Peyer's patch (tissue), 4 donors: ENCODE data around the gene MAML2. TPM values are rescaled to one million over a fixed set of nuclear protein-coding genes. Genes with fewer than 3 reads are reported as not detected.

Experiments
- DNase-seq, 3 donors: peaks; one replicate each; pipeline ENCODE4 v3.0.0-alpha.2; 2017 to 2019
- H3K27ac ChIP-seq, 4 donors: fragments of 200-600 bp; sonication (generic); one replicate each; pipeline ENCODE4 v1.5.1; 2016 to 2019
- H3K27me3 ChIP-seq, 2 donors: fragments of 200-600 bp; sonication (generic); one replicate each; pipeline ENCODE4 v1.5.1; 2019
- H3K36me3 ChIP-seq, 3 donors: fragments of 200-600 bp; sonication (generic); one replicate each; pipeline ENCODE4 v1.5.1; 2016 to 2019
- H3K4me1 ChIP-seq, 4 donors: fragments of 200-600 bp; sonication (generic); one replicate each; pipeline ENCODE4 v1.5.1; 2016 to 2019
- H3K4me3 ChIP-seq, 4 donors: fragments of 200-600 bp; sonication (generic); 1 replicate in 3 of 4; 2 replicates in 1 of 4; pipeline ENCODE4 v1.5.1; 2016 to 2019; ENCODE audit warnings: mild to moderate bottlenecking in 1 of 4
- H3K9me3 ChIP-seq, 4 donors: fragments of 200-600 bp; sonication (generic); one replicate each; pipeline ENCODE4 v1.5.1; 2016 to 2019; ENCODE audit warnings: mild to moderate bottlenecking in 1 of 4
- POLR2A ChIP-seq, 2 donors: fragments of 450-650 bp; IDR thresholded peaks; one replicate each; pipeline ENCODE4 v1.5.1; 2017; ENCODE audit warnings: antibody characterized with exemption in 2 of 2, mild to moderate bottlenecking in 2 of 2, moderate library complexity in 2 of 2
- total RNA-seq, 4 donors: library from RNA; depleted of rRNA; stranded (reverse); fragments of >200 nt; gene quantifications; one replicate each; pipeline ENCODE4 v1.1.0, GENCODE V29; 2016
- TF ChIP-seq, protein P1 (sequence below), 6 experiments: fragments of 450-650 bp in 4 of 6; fragments of 200-600 bp in 2 of 6; sonication (generic) in 1 of 6; IDR thresholded peaks; one replicate each; pipeline ENCODE4 v1.5.1; 2017 to 2019; ENCODE audit warnings: antibody characterized with exemption in 6 of 6, mild to moderate bottlenecking in 3 of 6, moderate library complexity in 1 of 6

MAML2 gene
- total RNA-seq, 4 donors from 2014 or later, result 8.4 to 60.2 (median 22.7) TPM

DNA sequence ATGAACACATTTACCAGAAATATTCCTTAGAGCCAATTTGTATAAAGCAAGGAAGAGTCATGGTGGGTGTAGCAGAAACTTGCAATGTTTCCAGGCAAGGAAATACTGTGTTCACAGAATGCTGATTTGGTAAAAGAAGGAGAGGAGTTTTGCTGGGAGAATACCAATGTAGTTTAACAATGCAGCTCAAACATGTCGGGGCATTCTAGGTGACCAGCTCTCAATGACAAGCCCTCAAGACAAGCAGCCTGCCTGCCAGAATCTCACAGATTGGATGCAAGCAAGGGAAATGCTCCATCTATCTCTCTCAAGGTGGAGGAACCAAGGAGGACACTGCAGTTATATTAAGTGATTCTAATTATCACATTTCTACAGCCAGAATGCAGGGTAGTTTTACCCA is 190.4 kb downstream of the MAML2 start:
- TF ChIP-seq, protein P1, sequence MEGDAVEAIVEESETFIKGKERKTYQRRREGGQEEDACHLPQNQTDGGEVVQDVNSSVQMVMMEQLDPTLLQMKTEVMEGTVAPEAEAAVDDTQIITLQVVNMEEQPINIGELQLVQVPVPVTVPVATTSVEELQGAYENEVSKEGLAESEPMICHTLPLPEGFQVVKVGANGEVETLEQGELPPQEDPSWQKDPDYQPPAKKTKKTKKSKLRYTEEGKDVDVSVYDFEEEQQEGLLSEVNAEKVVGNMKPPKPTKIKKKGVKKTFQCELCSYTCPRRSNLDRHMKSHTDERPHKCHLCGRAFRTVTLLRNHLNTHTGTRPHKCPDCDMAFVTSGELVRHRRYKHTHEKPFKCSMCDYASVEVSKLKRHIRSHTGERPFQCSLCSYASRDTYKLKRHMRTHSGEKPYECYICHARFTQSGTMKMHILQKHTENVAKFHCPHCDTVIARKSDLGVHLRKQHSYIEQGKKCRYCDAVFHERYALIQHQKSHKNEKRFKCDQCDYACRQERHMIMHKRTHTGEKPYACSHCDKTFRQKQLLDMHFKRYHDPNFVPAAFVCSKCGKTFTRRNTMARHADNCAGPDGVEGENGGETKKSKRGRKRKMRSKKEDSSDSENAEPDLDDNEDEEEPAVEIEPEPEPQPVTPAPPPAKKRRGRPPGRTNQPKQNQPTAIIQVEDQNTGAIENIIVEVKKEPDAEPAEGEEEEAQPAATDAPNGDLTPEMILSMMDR (IDR thresholded peaks at IDR 0.05), result no peak
- no peak for TF ChIP-seq POLR2A (IDR thresholded peaks at IDR 0.05)
- Histone ChIP-seq H3K27me3 (no peaks in the 10 kb centered on the region), H3K4me1 (peaks cover 0 to 28% (median 7%) of the 10 kb centered on the region in 4 donors), H3K36me3 (no peaks in the 10 kb centered on the region), H3K4me3 (no peak overlapping the region), H3K9me3 (no peaks in the 10 kb centered on the region), H3K27ac (no peak overlapping the region)
- DNase-seq, result no peak

DNA sequence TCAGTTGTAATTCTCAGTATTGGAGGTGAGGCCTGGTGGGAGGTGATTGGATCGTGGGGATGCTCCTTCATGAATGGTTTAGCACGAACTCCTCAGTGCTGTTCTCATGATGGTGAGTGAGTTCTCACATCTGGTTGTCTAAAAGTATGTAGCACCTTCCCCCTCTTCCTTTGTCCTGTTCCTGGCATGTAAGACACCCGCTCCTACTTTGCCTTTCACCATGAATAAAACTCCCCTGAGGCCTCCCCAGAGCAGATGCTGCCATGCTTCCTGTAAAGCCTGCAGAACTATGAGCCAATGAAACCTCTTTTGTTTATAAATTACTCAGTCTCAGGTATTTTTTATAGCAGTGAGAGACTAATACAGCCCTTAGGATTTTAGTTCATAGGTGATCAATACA is 191.5 kb downstream of the MAML2 start:
- no peak for TF ChIP-seq POLR2A (IDR thresholded peaks at IDR 0.05)
- TF ChIP-seq, protein P1 (IDR thresholded peaks at IDR 0.05), result no peak
- DNase-seq, result no peak
- Histone ChIP-seq H3K27ac (no peak overlapping the region), H3K4me1 (peaks cover 0 to 17% (median 5%) of the 10 kb centered on the region in 4 donors), H3K4me3 (no peak overlapping the region), H3K9me3 (no peaks in the 10 kb centered on the region), H3K27me3 (no peaks in the 10 kb centered on the region), H3K36me3 (no peaks in the 10 kb centered on the region)

DNA sequence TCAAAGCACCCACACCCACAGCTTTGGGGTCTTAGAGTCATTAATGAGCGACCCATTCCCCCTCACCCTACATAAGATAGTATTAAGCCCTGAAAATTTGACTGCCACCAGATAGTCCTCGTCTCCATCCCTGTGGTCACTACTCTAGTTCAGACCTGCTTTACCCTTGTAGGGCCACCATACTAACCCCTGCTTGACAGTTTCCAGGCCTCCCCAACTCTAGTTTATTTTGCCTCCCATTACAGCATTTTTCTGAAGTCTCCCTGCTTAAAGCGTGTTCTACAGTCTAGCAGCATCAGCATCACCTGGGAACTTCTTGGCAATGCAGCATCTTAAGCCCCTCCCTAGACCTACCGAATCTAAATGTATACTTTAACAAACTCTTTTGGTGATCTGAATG is 192.4 kb downstream of the MAML2 start:
- H3K9me3 ChIP-seq, result no peaks in the 10 kb centered on the region
- TF ChIP-seq, protein P1 (IDR thresholded peaks at IDR 0.05), result no peak
- no peak for TF ChIP-seq POLR2A (IDR thresholded peaks at IDR 0.05)
- H3K36me3 ChIP-seq, result no peaks in the 10 kb centered on the region
- H3K27me3 ChIP-seq, result no peaks in the 10 kb centered on the region
- peaks cover 0 to 8% (median 0%) of the 10 kb centered on the region in 4 donors for H3K4me1 ChIP-seq
- no peak overlapping the region for H3K4me3 ChIP-seq
- H3K27ac ChIP-seq, result no peak overlapping the region
- no peak for DNase-seq

DNA sequence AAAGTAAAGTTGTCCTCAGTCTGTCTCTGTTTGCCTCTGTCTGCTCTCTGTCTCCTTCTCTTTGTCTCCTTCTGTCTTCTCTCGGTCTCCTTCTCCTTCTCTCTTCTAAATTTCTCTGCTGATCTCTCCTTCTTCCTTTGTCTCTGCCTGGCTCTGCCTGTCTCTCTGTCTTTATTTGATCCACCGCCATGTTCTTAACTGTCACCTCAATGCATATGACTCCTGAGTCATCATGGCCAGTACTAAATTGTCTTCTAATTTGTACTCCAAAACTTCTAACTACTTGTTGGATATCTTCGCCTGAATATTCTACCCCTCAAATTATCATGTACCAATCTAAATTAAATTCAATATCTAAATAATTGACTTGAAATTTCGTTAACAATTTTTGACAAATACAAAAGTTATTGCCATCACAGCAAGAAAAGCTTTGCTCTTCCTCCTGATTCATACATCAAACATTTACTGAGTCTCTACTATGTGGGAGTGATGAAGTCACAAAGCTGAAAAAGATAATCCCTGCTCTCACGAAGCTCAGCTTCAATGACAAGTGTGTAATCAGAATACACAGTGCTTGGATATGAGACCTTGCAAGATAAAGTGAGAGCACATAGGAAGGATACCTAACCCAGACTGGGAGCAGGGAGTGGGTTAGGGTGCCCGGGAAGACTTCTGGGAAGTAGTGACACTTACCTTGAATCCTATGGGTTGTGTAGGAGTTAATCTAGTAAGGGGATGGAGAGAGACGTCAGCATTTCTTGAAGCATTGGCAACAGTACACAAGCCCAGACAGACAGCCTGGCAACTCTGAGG is 193.0 kb downstream of the MAML2 start:
- TF ChIP-seq, protein P1 (IDR thresholded peaks at IDR 0.05), result no peak
- no peak for TF ChIP-seq POLR2A (IDR thresholded peaks at IDR 0.05)
- H3K9me3 ChIP-seq, result no peaks in the 10 kb centered on the region
- peaks cover 0 to 6% (median 0%) of the 10 kb centered on the region in 4 donors for H3K4me1 ChIP-seq
- H3K27ac ChIP-seq, result no peak overlapping the region
- no peak for DNase-seq
- H3K27me3 ChIP-seq, result no peaks in the 10 kb centered on the region
- no peak overlapping the region for H3K4me3 ChIP-seq
- H3K36me3 ChIP-seq, result no peaks in the 10 kb centered on the region

DNA sequence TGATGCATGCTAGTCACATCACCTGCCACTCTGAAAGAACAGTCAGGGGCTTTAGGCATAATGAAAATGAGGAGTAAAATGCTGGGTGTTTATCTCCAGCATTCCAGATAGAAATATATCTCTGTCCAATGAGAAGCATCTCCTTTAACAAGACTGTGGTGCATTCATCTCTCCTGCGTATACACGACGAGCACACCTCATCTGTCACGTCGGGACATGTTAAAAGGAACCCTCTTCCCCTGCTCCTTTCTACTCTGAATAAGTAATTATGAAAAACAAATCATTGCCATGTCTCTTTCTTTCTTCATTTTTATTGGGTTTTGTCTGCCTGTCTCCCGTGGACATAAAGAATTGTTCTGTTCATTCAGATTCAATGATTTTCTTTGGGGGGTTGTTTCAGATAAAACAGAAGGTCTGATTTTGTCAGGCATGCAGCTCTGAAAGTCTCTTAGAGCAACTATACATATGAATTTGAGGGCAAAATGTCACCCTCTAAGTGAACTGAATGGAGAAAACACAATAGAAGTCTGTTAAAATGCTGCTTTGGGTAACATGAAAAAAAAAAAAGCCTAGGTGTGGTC is 195.0 kb downstream of the MAML2 start:
- H3K27me3 ChIP-seq, result no peaks in the 10 kb centered on the region
- H3K27ac ChIP-seq, result no peak overlapping the region
- DNase-seq, result no peak
- TF ChIP-seq, protein P1 (IDR thresholded peaks at IDR 0.05), result no peak
- TF ChIP-seq POLR2A (IDR thresholded peaks at IDR 0.05), result no peak
- no peaks in the 10 kb centered on the region for H3K4me1 ChIP-seq
- H3K9me3 ChIP-seq, result no peaks in the 10 kb centered on the region
- no peaks in the 10 kb centered on the region for H3K36me3 ChIP-seq
- H3K4me3 ChIP-seq, result no peak overlapping the region
